Adrenal gland (tissue), 12 donors: ENCODE data around the gene MEIS1. TPM values are rescaled to one million over a fixed set of nuclear protein-coding genes. Genes with fewer than 3 reads are reported as not detected.

Experiments
- DNase-seq, 7 donors: peaks; one replicate each; pipeline ENCODE4 v3.0.0-alpha.2; 2019 to 2020
- H3K27ac ChIP-seq, 5 donors: fragments of 200-600 bp; sonication (generic) in 4 of 5; 1 replicate in 3 of 5; 2 replicates in 2 of 5; pipeline versions ENCODE4 v1.5.1 to v1.8.0; 2016 to 2020; ENCODE audit warnings: mild to moderate bottlenecking in 1 of 5
- H3K27me3 ChIP-seq: fragments of 200-600 bp; 2 replicates; pipeline ENCODE4 v1.8.0; 2021
- H3K36me3 ChIP-seq, 2 donors: fragments of 200-600 bp; replicated peaks in 1 of 2; 1 replicate in 1 of 2; 2 replicates in 1 of 2; pipeline versions ENCODE4 v1.5.1 to v1.8.0; 2018 to 2022
- H3K4me1 ChIP-seq, 2 donors: fragments of 200-600 bp; replicated peaks in 1 of 2; 1 replicate in 1 of 2; 2 replicates in 1 of 2; pipeline versions ENCODE4 v1.5.1 to v1.8.0; 2018 to 2021
- H3K4me3 ChIP-seq, 4 donors: fragments of 200-600 bp; sonication (generic) in 3 of 4; one replicate each; pipeline ENCODE4 v1.5.1; 2016 to 2018
- H3K9me3 ChIP-seq, 3 donors: fragments of 200-600 bp; sonication (generic) in 1 of 3; replicated peaks in 1 of 3; 1 replicate in 2 of 3; 2 replicates in 1 of 3; pipeline versions ENCODE4 v1.5.1 to v1.8.0; 2016 to 2021
- POLR2A ChIP-seq, 2 donors: fragments of 450-650 bp; IDR thresholded peaks; one replicate each; pipeline ENCODE4 v1.6.1; 2017; ENCODE audit warnings: antibody characterized with exemption in 2 of 2, mild to moderate bottlenecking in 2 of 2, moderate library complexity in 1 of 2
- WGBS, 4 donors: extraction: QIAGEN DNeasy Blood & Tissue Kit in 2 of 4; methylation state at CpG; one replicate each; pipeline versions ENCODE4 v1.1.5 to v1.1.7; 2013 to 2017; 5-methylcytosine and 5-hydroxymethylcytosine counted together
- intact Hi-C, 2 donors: fragments of 100-400 bp; cut with DNase I; formaldehyde crosslinking; loops; one replicate each; pipeline versions ENCODE4 v1.14.1 to v1.15.0; 2022 to 2023
- polyA plus RNA-seq, 3 donors: library from polyadenylated mRNA; stranded (reverse); fragments of 200-250 nt in 2 of 3; fragments of 350-450 nt in 1 of 3; fragmentation: Illumina TruSeq in 1 of 3; extraction: RNeasy Lipid Tissue Mini Kit (QIAGEN cat#74804) in 1 of 3; gene quantifications; one replicate each; pipeline ENCODE4 v1.2.3, GENCODE V29; 2013 to 2014
- total RNA-seq, 9 donors: library from RNA; depleted of rRNA in 4 of 9; stranded (reverse); fragments of >200 nt in 4 of 9; fragments of 120-200 nt in 1 of 9; fragmentation: NEBNext Ultra II Directional in 1 of 9; extraction: Animal tissue kit (Norgen Biotek cat#: 25700) in 1 of 9; gene quantifications; one replicate each; pipeline versions ENCODE4 v1.1.0 to v1.2.4, GENCODE V29; 2013 to 2023
- TF ChIP-seq, protein P1 (sequence below), 6 experiments: fragments of 450-650 bp in 4 of 6; fragments of 200-600 bp in 2 of 6; sonication (generic) in 1 of 6; IDR thresholded peaks; 1 replicate in 5 of 6; 2 replicates in 1 of 6; pipeline versions ENCODE4 v1.5.1 to v1.8.0; 2016 to 2021; ENCODE audit warnings: antibody characterized with exemption in 6 of 6, mild to moderate bottlenecking in 2 of 6, moderate library complexity in 1 of 6
- donor health status: healthy with polysubstance abuse.
- donor health status: Bipolar disorder and iron deficiency.
- donor health status: DM: yes; HTN: yes; CAD: no.
- donor health status: DM: no; HTN: no; CAD: no.
- donor health status: DM: no; HTN: no; CAD: no.
- donor health status: DM: yes; HTN: yes; CAD: no.

Gene MEIS1
- total and polyA plus RNA-seq, 12 donors: 56.3 to 257 (median 107) TPM

- Histone ChIP-seq H3K4me1 (peaks cover 26 to 85% of the 10 kb centered on the region in 2 donors), H3K4me3 (peak overlapping the region in 1 of 4 donors; percentile 9), H3K27ac (peak overlapping the region in 4 of 5 donors; percentile 20 to 84 (median 64)), H3K9me3 (no peaks in the 10 kb centered on the region), H3K36me3 (peaks cover 0 to 4% of the 10 kb centered on the region in 2 donors), H3K27me3 (no peaks in the 10 kb centered on the region)
- TF ChIP-seq POLR2A (IDR thresholded peaks at IDR 0.05): no peak
- TF ChIP-seq, protein P1, sequence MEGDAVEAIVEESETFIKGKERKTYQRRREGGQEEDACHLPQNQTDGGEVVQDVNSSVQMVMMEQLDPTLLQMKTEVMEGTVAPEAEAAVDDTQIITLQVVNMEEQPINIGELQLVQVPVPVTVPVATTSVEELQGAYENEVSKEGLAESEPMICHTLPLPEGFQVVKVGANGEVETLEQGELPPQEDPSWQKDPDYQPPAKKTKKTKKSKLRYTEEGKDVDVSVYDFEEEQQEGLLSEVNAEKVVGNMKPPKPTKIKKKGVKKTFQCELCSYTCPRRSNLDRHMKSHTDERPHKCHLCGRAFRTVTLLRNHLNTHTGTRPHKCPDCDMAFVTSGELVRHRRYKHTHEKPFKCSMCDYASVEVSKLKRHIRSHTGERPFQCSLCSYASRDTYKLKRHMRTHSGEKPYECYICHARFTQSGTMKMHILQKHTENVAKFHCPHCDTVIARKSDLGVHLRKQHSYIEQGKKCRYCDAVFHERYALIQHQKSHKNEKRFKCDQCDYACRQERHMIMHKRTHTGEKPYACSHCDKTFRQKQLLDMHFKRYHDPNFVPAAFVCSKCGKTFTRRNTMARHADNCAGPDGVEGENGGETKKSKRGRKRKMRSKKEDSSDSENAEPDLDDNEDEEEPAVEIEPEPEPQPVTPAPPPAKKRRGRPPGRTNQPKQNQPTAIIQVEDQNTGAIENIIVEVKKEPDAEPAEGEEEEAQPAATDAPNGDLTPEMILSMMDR (IDR thresholded peaks at IDR 0.05): peak in 4 of 6 experiments; percentile 16 to 38 (median 28)
- WGBS, 4 donors: 36 to 52% (median 46%) methylated on average over 13 of the region's 13 CpGs
- intact Hi-C loops: no loop called here
- peak; percentile 63 to 81 (median 67) for DNase-seq
These were observed 61.1 kb downstream of the MEIS1 start for GRCh38 chr2:66495788-66496640.

GRCh38 chr2:66496670-66497420 lies 61.9 kb downstream of the MEIS1 start:
- Histone ChIP-seq H3K27ac (peak overlapping the region in 3 of 5 donors; percentile 64 to 84 (median 65)), H3K4me3 (no peak overlapping the region), H3K27me3 (no peaks in the 10 kb centered on the region), H3K9me3 (no peaks in the 10 kb centered on the region), H3K4me1 (peaks cover 26 to 79% of the 10 kb centered on the region in 2 donors), H3K36me3 (peaks cover 0 to 4% of the 10 kb centered on the region in 2 donors)
- TF ChIP-seq, protein P1 (IDR thresholded peaks at IDR 0.05): no peak
- TF ChIP-seq POLR2A (IDR thresholded peaks at IDR 0.05): no peak
- no peak for DNase-seq
- 34 to 51% (median 38%) methylated on average over 5 of the region's 5 CpGs for WGBS, 4 donors
- intact Hi-C loops: no loop called here

- DNase-seq: no peak
- peaks cover 26 to 72% of the 10 kb centered on the region in 2 donors for H3K4me1 ChIP-seq
- TF ChIP-seq, protein P1 (IDR thresholded peaks at IDR 0.05): no peak
- no peak for TF ChIP-seq POLR2A (IDR thresholded peaks at IDR 0.05)
- intact Hi-C loops: no loop called here
- no peak overlapping the region for H3K4me3 ChIP-seq
- no peaks in the 10 kb centered on the region for H3K9me3 ChIP-seq
- WGBS, 4 donors: 92 to 97% (median 93%) methylated on average over 6 of the region's 6 CpGs
- H3K36me3 ChIP-seq: no peaks in the 10 kb centered on the region
- H3K27me3 ChIP-seq: no peaks in the 10 kb centered on the region
- H3K27ac ChIP-seq: peak overlapping the region in 2 of 5 donors; percentile 2 to 7
These were observed 62.7 kb downstream of the MEIS1 start for GRCh38 chr2:66497431-66498288.
